Thoracic aorta (tissue), 2 donors: ENCODE results near the gene PAQR9. TPM values are rescaled to one million over a fixed set of nuclear protein-coding genes. Genes with fewer than 3 reads are reported as not detected.

ENCODE experiments used
- ATAC-seq: fragments of 150-250 bp; one replicate; pipeline ENCODE4 v1.8.0; 2017; ENCODE audit warnings: low read depth; ENCODE audit not compliant: insufficient number of reproducible peaks, low FRiP score
- DNase-seq: peaks from one replicate; pipeline ENCODE4 v3.0.0-alpha.2; 2020; ENCODE audit warnings: low spot score
- H3K27ac ChIP-seq, 2 donors: fragments of 200-600 bp; sonication (generic); 1 replicate in 1 of 2; 2 replicates in 1 of 2; pipeline ENCODE4 v1.5.1; 2016; ENCODE audit warnings: mild to moderate bottlenecking in 2 of 2, moderate library complexity in 2 of 2
- H3K27me3 ChIP-seq: fragments of 200-600 bp; sonication (generic); replicated peaks from 2 replicates; pipeline ENCODE4 v1.6.0; 2016; ENCODE audit warnings: mild to moderate bottlenecking; ENCODE audit not compliant: insufficient read depth
- H3K36me3 ChIP-seq: fragments of 200-600 bp; sonication (generic); one replicate; pipeline ENCODE4 v1.5.1; 2016
- H3K4me1 ChIP-seq, 2 donors: fragments of 200-600 bp; sonication (generic); 1 replicate in 1 of 2; 2 replicates in 1 of 2; pipeline versions ENCODE4 v1.5.1 to v1.6.0; 2016; ENCODE audit warnings: low read depth in 2 of 2, mild to moderate bottlenecking in 1 of 2; ENCODE audit not compliant: control insufficient read depth in 1 of 2
- H3K4me3 ChIP-seq: fragments of 200-600 bp; sonication (generic); 2 replicates; pipeline ENCODE4 v1.5.1; 2016; ENCODE audit warnings: mild to moderate bottlenecking
- H3K9me3 ChIP-seq: fragments of 200-600 bp; sonication (generic); 2 replicates; pipeline ENCODE4 v1.5.1; 2016
- total RNA-seq, 2 donors: library from RNA; depleted of rRNA; stranded (reverse); fragments of >200 nt; gene quantifications; one replicate each; pipeline versions ENCODE4 v1.1.0 to v1.2.3, GENCODE V29; 2016
- TF ChIP-seq, protein P1 (sequence below): fragments of 200-600 bp; sonication (generic); IDR thresholded peaks from one replicate; pipeline ENCODE4 v1.5.1; 2019; ENCODE audit warnings: antibody characterized with exemption

PAQR9 gene, protein sequence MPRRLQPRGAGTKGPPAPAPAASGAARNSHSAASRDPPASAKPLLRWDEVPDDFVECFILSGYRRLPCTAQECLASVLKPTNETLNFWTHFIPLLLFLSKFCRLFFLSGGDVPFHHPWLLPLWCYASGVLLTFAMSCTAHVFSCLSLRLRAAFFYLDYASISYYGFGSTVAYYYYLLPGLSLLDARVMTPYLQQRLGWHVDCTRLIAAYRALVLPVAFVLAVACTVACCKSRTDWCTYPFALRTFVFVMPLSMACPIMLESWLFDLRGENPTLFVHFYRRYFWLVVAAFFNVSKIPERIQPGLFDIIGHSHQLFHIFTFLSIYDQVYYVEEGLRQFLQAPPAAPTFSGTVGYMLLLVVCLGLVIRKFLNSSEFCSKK
- under 1 TPM in 1 of 2 donors, not detected in 1; 0.21 TPM for total RNA-seq

DNA sequence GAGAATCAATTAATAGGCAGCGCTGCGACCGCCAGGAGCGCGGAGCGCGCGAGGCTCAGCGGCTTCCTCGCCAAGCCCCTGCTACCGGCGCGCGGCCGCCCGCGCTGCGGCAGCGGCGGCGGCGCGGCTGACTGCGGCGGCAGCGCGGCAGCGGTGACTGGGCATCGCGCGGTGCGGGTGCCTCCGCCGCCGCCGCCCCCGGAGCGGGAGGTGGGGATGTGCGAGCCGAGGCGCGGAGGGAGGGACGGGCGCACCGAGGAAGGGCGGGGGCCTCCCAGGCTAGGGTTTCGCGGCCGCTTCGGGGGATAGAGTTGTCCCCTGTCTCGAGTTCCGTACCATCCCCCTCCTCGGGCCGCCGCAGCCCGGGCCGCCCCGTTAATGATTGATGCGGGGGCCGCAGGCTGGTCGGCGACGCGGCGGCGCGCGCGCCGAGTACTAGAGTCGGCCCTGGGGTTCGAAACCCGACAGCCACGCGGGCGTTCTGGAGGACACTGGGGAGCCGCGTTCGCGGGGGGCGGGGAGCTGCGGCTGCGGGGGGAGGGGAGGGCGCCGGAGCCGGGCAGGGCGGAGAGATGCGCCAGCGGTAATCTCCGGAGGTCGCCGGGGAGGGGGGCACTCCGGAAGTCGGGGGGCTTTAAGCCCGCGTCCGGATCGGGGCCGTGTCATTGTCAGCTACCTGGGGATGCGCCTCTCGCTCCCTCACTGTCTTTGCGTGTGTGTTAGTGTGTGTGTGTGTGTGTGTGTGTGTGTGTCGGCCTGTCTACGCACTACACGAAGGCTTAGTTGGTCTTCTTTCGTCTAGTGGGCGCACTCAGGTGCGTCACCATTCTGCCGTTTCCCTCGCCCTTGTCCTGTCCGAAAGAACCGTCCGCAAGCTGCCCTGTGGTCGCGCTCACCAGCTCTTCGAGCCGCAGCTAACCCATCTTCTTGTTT is at the start of gene PAQR9:
TSS of gene PAQR9 (minus strand) at position 159 of the 933 bp plus-strand sequence. CDS start 338 bp downstream, outside the sequence.
- ATAC-seq: no peak
- Histone ChIP-seq H3K27me3 (no peaks in the 10 kb centered on the region), H3K36me3 (no peaks in the 10 kb centered on the region), H3K9me3 (no peaks in the 10 kb centered on the region), H3K4me1 (peaks cover 0 to 6% of the 10 kb centered on the region in 2 donors), H3K27ac (no peak within 1 kb of the TSS), H3K4me3 (peak within 1 kb of the TSS; percentile 81)
- TF ChIP-seq, protein P1, sequence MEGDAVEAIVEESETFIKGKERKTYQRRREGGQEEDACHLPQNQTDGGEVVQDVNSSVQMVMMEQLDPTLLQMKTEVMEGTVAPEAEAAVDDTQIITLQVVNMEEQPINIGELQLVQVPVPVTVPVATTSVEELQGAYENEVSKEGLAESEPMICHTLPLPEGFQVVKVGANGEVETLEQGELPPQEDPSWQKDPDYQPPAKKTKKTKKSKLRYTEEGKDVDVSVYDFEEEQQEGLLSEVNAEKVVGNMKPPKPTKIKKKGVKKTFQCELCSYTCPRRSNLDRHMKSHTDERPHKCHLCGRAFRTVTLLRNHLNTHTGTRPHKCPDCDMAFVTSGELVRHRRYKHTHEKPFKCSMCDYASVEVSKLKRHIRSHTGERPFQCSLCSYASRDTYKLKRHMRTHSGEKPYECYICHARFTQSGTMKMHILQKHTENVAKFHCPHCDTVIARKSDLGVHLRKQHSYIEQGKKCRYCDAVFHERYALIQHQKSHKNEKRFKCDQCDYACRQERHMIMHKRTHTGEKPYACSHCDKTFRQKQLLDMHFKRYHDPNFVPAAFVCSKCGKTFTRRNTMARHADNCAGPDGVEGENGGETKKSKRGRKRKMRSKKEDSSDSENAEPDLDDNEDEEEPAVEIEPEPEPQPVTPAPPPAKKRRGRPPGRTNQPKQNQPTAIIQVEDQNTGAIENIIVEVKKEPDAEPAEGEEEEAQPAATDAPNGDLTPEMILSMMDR: no peak
- no peak for DNase-seq

DNA sequence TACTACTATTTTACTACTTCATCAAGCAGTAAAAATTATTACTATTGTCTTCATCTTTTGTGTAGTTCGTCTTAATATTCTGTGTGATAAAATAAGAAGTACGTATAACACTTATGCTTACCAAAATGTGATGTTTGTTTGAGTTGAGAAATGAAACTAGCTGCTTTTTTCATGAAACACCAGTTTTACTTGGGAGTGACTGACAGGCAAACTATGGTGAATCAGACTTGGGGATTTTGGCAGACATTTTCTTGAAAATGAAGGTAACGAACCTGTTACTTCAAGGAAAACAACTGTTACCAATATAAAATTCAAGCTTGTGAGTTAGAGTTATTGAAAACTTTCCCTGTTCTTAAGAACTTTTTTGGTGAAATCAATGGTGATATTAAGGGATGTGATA is 48.2 kb upstream of the PAQR9 start:
- Histone ChIP-seq H3K4me1 (peaks cover 7 to 8% of the 10 kb centered on the region in 2 donors), H3K9me3 (no peaks in the 10 kb centered on the region), H3K27ac (no peak overlapping the region), H3K36me3 (peaks cover 6% of the 10 kb centered on the region), H3K27me3 (no peaks in the 10 kb centered on the region), H3K4me3 (no peak overlapping the region)
- TF ChIP-seq, protein P1: no peak
- DNase-seq: no peak
- no peak for ATAC-seq

DNA sequence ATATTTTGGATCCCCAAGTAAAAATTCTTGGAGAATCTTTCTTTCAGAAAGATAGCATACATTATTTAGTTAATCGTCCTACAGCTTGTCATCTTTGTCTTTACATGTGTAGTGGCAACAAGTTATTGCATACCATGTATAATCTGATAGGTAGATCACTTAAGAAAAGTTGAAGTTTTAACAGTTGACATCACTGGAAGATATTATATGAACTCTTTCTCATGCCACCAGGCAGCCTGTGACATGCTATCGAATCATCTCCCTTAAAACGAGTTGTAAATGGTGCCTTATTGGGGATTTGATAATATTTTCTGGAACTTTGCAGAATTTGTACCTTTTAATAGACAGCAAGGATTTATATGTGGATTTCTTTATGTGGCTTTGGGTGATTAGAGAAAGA is 46.5 kb upstream of the PAQR9 start:
- H3K4me1 ChIP-seq: peaks cover 7 to 17% of the 10 kb centered on the region in 2 donors

DNA sequence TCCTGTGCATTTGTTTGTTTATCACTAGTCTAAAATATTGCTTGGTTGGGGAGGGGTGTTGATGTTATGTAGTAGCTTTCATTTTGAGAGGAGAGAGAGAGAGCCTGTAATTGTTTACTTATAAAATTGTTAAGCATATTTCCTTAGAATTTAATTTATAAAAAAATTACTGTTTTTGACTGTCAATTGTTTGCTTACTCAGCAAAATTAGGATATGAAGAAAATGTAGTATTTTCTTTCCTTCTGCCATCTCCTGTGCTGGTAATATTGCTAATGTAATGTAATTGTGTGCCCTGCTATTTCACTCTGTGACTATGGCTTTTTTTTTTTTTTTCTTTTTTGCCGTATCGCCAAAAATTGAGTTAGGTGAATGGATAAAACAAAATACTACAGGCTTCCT is 41.3 kb upstream of the PAQR9 start:
- Histone ChIP-seq H3K27ac (no peak overlapping the region), H3K4me1 (peaks cover 27 to 38% of the 10 kb centered on the region in 2 donors), H3K4me3 (no peak overlapping the region), H3K36me3 (no peaks in the 10 kb centered on the region), H3K9me3 (no peaks in the 10 kb centered on the region), H3K27me3 (no peaks in the 10 kb centered on the region)
- ATAC-seq (no peak), DNase-seq (no peak)
- TF ChIP-seq, protein P1: no peak

More for the DNA sequence above, 46.5 kb upstream of the PAQR9 start:
- Histone ChIP-seq H3K27me3 (no peaks in the 10 kb centered on the region), H3K36me3 (peaks cover 6% of the 10 kb centered on the region), H3K27ac (no peak overlapping the region), H3K9me3 (no peaks in the 10 kb centered on the region), H3K4me3 (no peak overlapping the region)
- TF ChIP-seq, protein P1: no peak
- DNase-seq (no peak), ATAC-seq (no peak)

DNA sequence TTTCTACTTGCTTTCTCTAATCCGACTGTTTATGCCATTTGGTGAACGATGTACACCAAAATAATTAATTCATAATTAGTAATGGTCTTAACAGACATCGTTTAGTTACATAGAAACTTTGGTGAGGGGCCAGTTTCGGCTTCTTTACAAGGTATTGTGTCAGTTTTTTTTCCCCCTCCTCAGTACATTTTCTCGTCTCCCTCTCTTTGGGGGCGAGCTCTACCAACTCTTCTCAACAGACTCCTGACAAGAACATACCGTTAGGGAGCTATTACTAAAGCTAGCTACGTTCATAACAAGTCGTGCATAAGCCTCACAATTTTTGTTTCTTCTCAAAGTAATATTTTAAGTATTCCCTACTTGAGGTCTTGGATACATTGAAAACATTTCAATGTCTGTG is 39.3 kb upstream of the PAQR9 start:
- peaks cover 23 to 35% of the 10 kb centered on the region in 2 donors for H3K4me1 ChIP-seq
- no peak overlapping the region for H3K27ac ChIP-seq
- TF ChIP-seq, protein P1: no peak
- H3K9me3 ChIP-seq: no peaks in the 10 kb centered on the region
- no peaks in the 10 kb centered on the region for H3K27me3 ChIP-seq
- ATAC-seq (no peak), DNase-seq (no peak)
- H3K4me3 ChIP-seq: peak overlapping the region; percentile 99
- H3K36me3 ChIP-seq: no peaks in the 10 kb centered on the region
